Psoas muscle (tissue), 8 donors: Measurements from ENCODE around the gene GTF2F1. TPM values are rescaled to one million over a fixed set of nuclear protein-coding genes. Genes with fewer than 3 reads are reported as not detected.

Source experiments
- ATAC-seq, 4 donors: fragments of 200-7000 bp; cut with Tn5 transposase; one replicate each; pipeline ENCODE4 v1.9.1; 2020; ENCODE audit warnings: moderate library complexity in 3 of 4, mild to moderate bottlenecking in 2 of 4
- DNase-seq, 2 donors: peaks; one replicate each; pipeline ENCODE4 v3.0.0-alpha.2; 2020
- H3K27ac ChIP-seq: fragments of 200-600 bp; one replicate; pipeline ENCODE4 v1.8.0; 2022
- H3K27me3 ChIP-seq, 3 donors: fragments of 200-600 bp in 1 of 3; one replicate each; pipeline versions ENCODE4 v1.6.1 to v1.8.0; 2013 to 2022; ENCODE audit warnings: low read length in 2 of 3, mild to moderate bottlenecking in 2 of 3, moderate library complexity in 1 of 3; ENCODE audit not compliant: insufficient read depth in 3 of 3
- H3K36me3 ChIP-seq, 2 donors: fragments of 200-600 bp in 1 of 2; one replicate each; pipeline versions ENCODE4 v1.6.1 to v1.8.0; 2013 to 2022; ENCODE audit warnings: low read depth in 1 of 2, mild to moderate bottlenecking in 1 of 2, moderate library complexity in 1 of 2; ENCODE audit not compliant: insufficient read depth in 1 of 2
- H3K4me1 ChIP-seq: fragments of 200-600 bp; one replicate; pipeline ENCODE4 v1.8.0; 2022
- H3K4me3 ChIP-seq: fragments of 200-600 bp; one replicate; pipeline ENCODE4 v1.8.0; 2022; ENCODE audit warnings: mild to moderate bottlenecking
- H3K9me3 ChIP-seq: fragments of 200-600 bp; one replicate; pipeline ENCODE4 v1.8.0; 2022
- CTCF ChIP-seq: fragments of 200-600 bp; IDR thresholded peaks from one replicate; pipeline ENCODE4 v1.8.0; 2022; ENCODE audit warnings: antibody characterized with exemption
- WGBS, 3 donors: extraction: QIAGEN DNeasy Blood & Tissue Kit; methylation state at CpG; one replicate each; pipeline versions ENCODE4 v1.1.6 to v1.1.7; 2013; 5-methylcytosine and 5-hydroxymethylcytosine counted together
- intact Hi-C, 2 donors: fragments of 100-400 bp; cut with DNase I; formaldehyde crosslinking; loops; one replicate each; pipeline versions ENCODE4 v1.11.0 to v1.14.2; 2022
- polyA plus RNA-seq, 3 donors: library from polyadenylated mRNA; stranded (reverse); fragments of 200-250 nt; gene quantifications; one replicate each; pipeline ENCODE4 v1.2.3, GENCODE V29; 2013
- total RNA-seq, 4 donors: library from RNA; stranded (reverse); fragmentation: NEBNext Ultra II Directional in 2 of 4; extraction: Animal tissue kit (Norgen Biotek cat#: 25700) in 2 of 4; gene quantifications; one replicate each; pipeline versions ENCODE4 v1.2.1 to v1.2.4, GENCODE V29; 2021 to 2023
- donor health status: healthy with polysubstance abuse.
- donor health status: DM: no; HTN: no; CAD: no; lungs with moderate emphysema.
- donor health status: Bipolar disorder and iron deficiency.
- donor health status: healthy.
- donor health status: DM: yes; HTN: yes; CAD: no.
- donor health status: DM: no; HTN: no; CAD: no.
- donor health status: DM: no; HTN: no; CAD: no.
- donor health status: DM: yes; HTN: yes; CAD: no.

Gene GTF2F1
- total and polyA plus RNA-seq, 7 donors: 23.7 to 60.0 (median 33.8) TPM

GRCh38 chr19:6378041-6378440 is 14.9 kb downstream of the GTF2F1 start:
- peaks cover 5% of the 10 kb centered on the region for H3K4me1 ChIP-seq
- DNase-seq (no peak), ATAC-seq (no peak)
- H3K27me3 ChIP-seq: no peaks in the 10 kb centered on the region
- H3K36me3 ChIP-seq: peaks cover 3 to 57% of the 10 kb centered on the region in 2 donors
- WGBS, 3 donors: 23 to 42% (median 30%) methylated on average over 6 of the region's 6 CpGs
- intact Hi-C loops: loop anchor here (5.0 to 10.0 kb wide), 3 partner anchors 44 to 693 kb away; partner anchors contain the start of genes KHSRP (in 2 of the 2), HSD11B1L (in 1 of the 2) and MICOS13 (in 1 of the 2)
- H3K27ac ChIP-seq: no peak overlapping the region
- no peak overlapping the region for H3K4me3 ChIP-seq
- H3K9me3 ChIP-seq: no peaks in the 10 kb centered on the region
- TF ChIP-seq CTCF: no peak

GRCh38 chr19:6376512-6377190 is 16.3 kb downstream of the GTF2F1 start:
- TF ChIP-seq CTCF: no peak
- intact Hi-C loops: loop anchor here (5.0 to 10.0 kb wide), 3 partner anchors 46 to 692 kb away; partner anchors contain the start of genes KHSRP (in 2 of the 2), HSD11B1L (in 1 of the 2) and MICOS13 (in 1 of the 2)
- ATAC-seq: no peak
- Histone ChIP-seq H3K27me3 (no peaks in the 10 kb centered on the region), H3K4me1 (peaks cover 5% of the 10 kb centered on the region), H3K36me3 (peaks cover 3 to 43% of the 10 kb centered on the region in 2 donors), H3K4me3 (no peak overlapping the region), H3K27ac (no peak overlapping the region), H3K9me3 (no peaks in the 10 kb centered on the region)
- no peak for DNase-seq
- WGBS, 3 donors: 54 to 62% (median 56%) methylated on average over 19 of the region's 19 CpGs

GRCh38 chr19:6375411-6376010 is 17.5 kb downstream of the GTF2F1 start, which contains the start of gene PSPN:
TSS of gene PSPN (minus strand) at chr19:6375933. CDS start at chr19:6375849, 84 bp downstream.
- Histone ChIP-seq H3K9me3 (no peaks in the 10 kb centered on the region), H3K27me3 (no peaks in the 10 kb centered on the region), H3K36me3 (peaks cover 0 to 31% of the 10 kb centered on the region in 2 donors), H3K4me1 (peaks cover 5% of the 10 kb centered on the region), H3K27ac (no peak within 1 kb of the TSS), H3K4me3 (no peak within 1 kb of the TSS)
- intact Hi-C loops: loop anchor here (5.0 to 10.0 kb wide), 3 partner anchors 47 to 691 kb away; partner anchors contain the start of genes KHSRP (in 2 of the 2), HSD11B1L (in 1 of the 2) and MICOS13 (in 1 of the 2)
- DNase-seq: no peak
- ATAC-seq: no peak
- TF ChIP-seq CTCF: no peak
- 73 to 79% (median 76%) methylated on average over 20 to 25 of the region's 25 CpGs for WGBS, 3 donors

GRCh38 chr19:6374711-6375410 is 18.1 kb downstream of the GTF2F1 start:
- no peak for ATAC-seq
- no peak for TF ChIP-seq CTCF
- WGBS, 3 donors: 81 to 87% (median 85%) methylated on average over 29 of the region's 29 CpGs
- no peak for DNase-seq
- H3K9me3 ChIP-seq: no peaks in the 10 kb centered on the region
- no peak overlapping the region for H3K27ac ChIP-seq
- no peak overlapping the region for H3K4me3 ChIP-seq
- H3K27me3 ChIP-seq: no peaks in the 10 kb centered on the region
- intact Hi-C loops: loop anchor here (5.0 to 10.0 kb wide), 3 partner anchors 47 to 690 kb away; partner anchors contain the start of genes KHSRP (in 2 of the 2), HSD11B1L (in 1 of the 2) and MICOS13 (in 1 of the 2)
- peaks cover 5% of the 10 kb centered on the region for H3K4me1 ChIP-seq
- H3K36me3 ChIP-seq: peaks cover 0 to 25% of the 10 kb centered on the region in 2 donors
